Measurements from ENCODE around the gene PSTK. TPM values are rescaled to one million over a fixed set of nuclear protein-coding genes. Genes with fewer than 3 reads are reported as not detected.

Gene PSTK
- total RNA-seq, 1 experiment from 2014 or later = 4.4 TPM

DNA sequence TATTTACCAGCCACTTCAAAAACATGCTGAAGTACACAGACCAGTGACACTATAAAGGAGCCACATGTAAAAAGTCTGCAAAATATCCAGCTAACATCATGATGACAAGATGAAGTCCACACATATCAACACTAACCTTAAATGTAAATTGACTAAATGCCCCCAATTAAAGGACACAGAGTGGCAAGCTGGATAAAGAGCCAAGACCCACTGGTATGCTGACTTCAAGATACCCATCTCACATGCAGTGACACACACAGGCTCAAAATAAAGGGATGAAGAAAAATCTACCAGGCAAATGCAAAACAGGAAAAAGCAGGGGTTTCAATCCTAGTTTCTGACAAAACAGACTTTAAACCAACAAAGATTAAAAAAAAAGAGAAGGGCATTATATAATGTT, 13.3 kb upstream of the PSTK start:
- no peak overlapping the region for H3K9ac ChIP-seq (ENCODE audit: low read length)
- no peaks in the 10 kb centered on the region for H3K9me2 ChIP-seq (ENCODE audit: insufficient read depth)
- H3K27me3 ChIP-seq (ENCODE audit: insufficient read depth, low read length) = peaks cover 3% of the 10 kb centered on the region; the same call in 1 of the 2 replicates
- ChIA-PET POLR2A (no interaction called here), RAD21 (ENCODE audit: low non-redundant PET in 1 of 2, low total read pairs in 2 of 2, uncharacterized antibody in 2 of 2, unreplicated experiment in 2 of 2) (no interaction called here), CTCF (no interaction called here)
- H2AFZ ChIP-seq (ENCODE audit: low read depth, low read length, poor library complexity, severe bottlenecking) = no peak overlapping the region
- BruUV-seq (replicated peaks) = no TSS peak
- TF ChIP-seq ZFX (IDR thresholded peaks at IDR 0.05) (no peak), EGR1 (IDR thresholded peaks at IDR 0.05; ENCODE audit: low read depth) (no peak), YY1 (IDR thresholded peaks at IDR 0.05; ENCODE audit: extremely low read depth, insufficient replicate concordance, low read depth, low read length) (no peak), CBX3 (IDR thresholded peaks at IDR 0.05; ENCODE audit: low read depth) (no peak), POLR2A (IDR thresholded peaks at IDR 0.05; ENCODE audit: borderline replicate concordance, extremely low read depth, insufficient read depth, insufficient read length) (no peak), ZBTB33 (IDR thresholded peaks at IDR 0.05; ENCODE audit: extremely low read depth, insufficient replicate concordance, low read length) (no peak), CEBPB (IDR thresholded peaks at IDR 0.05; ENCODE audit: low read depth) (no peak), SRF (IDR thresholded peaks at IDR 0.05; ENCODE audit: low read depth) (no peak), EZH2 (IDR thresholded peaks at IDR 0.05) (no peak), ZNF274 (IDR thresholded peaks at IDR 0.05; ENCODE audit: low read depth, low read length) (no peak)
- H3K79me2 ChIP-seq (ENCODE audit: insufficient read depth, low read length) = no peaks in the 10 kb centered on the region
- DNase-seq (ENCODE audit: low read depth, low spot score) = no peak
- intact Hi-C loops (cut with micrococcal nuclease) = no loop called here
- H3K4me1 ChIP-seq (ENCODE audit: control insufficient read depth in 1 of 2, insufficient read depth in 2 of 2, low read length in 2 of 2) = no peaks in the 10 kb centered on the region
- no peak overlapping the region for H3K4me2 ChIP-seq (ENCODE audit: low read length)
- no peaks in the 10 kb centered on the region for H3K36me3 ChIP-seq (ENCODE audit: control insufficient read depth in 1 of 2, insufficient read depth in 2 of 2, low read length in 2 of 2)
- H4K20me1 ChIP-seq (ENCODE audit: insufficient read depth) = no peaks in the 10 kb centered on the region
- no peak overlapping the region for H3K4me3 ChIP-seq (replicated peaks in 1 of 2; ENCODE audit: low read depth in 1 of 2, low read length in 2 of 2)
- no peaks in the 10 kb centered on the region for H3K9me3 ChIP-seq (ENCODE audit: control insufficient read depth in 1 of 2, insufficient read depth in 1 of 2, low read depth in 1 of 2, low read length in 2 of 2)
- no peak for ATAC-seq
- no peak overlapping the region for H3K27ac ChIP-seq (ENCODE audit: low read depth, low read length)

- no peaks in the 10 kb centered on the region for H4K20me1 ChIP-seq (ENCODE audit: insufficient read depth)
- no peaks in the 10 kb centered on the region for H3K4me1 ChIP-seq (ENCODE audit: control insufficient read depth in 1 of 2, insufficient read depth in 2 of 2, low read length in 2 of 2)
- BruUV-seq (replicated peaks) = no TSS peak
- H3K4me3 ChIP-seq (replicated peaks in 1 of 2; ENCODE audit: low read depth in 1 of 2, low read length in 2 of 2) = no peak overlapping the region
- H3K9ac ChIP-seq (ENCODE audit: low read length) = no peak overlapping the region
- H3K79me2 ChIP-seq (ENCODE audit: insufficient read depth, low read length) = no peaks in the 10 kb centered on the region
- peaks cover 3% of the 10 kb centered on the region; the same call in 1 of the 2 replicates for H3K27me3 ChIP-seq (ENCODE audit: insufficient read depth, low read length)
- intact Hi-C loops (cut with micrococcal nuclease) = no loop called here
- H3K36me3 ChIP-seq (ENCODE audit: control insufficient read depth in 1 of 2, insufficient read depth in 2 of 2, low read length in 2 of 2) = no peaks in the 10 kb centered on the region
- RAD21 ChIA-PET (ENCODE audit: low non-redundant PET in 1 of 2, low total read pairs in 2 of 2, uncharacterized antibody in 2 of 2, unreplicated experiment in 2 of 2) = no interaction called here
- no peaks in the 10 kb centered on the region for H3K9me2 ChIP-seq (ENCODE audit: insufficient read depth)
- CTCF ChIA-PET = no interaction called here
- H2AFZ ChIP-seq (ENCODE audit: low read depth, low read length, poor library complexity, severe bottlenecking) = no peak overlapping the region
- no peak overlapping the region for H3K4me2 ChIP-seq (ENCODE audit: low read length)
- TF ChIP-seq SIN3A (IDR thresholded peaks at IDR 0.05; ENCODE audit: low read depth) = no peak
- TF ChIP-seq ZFX (IDR thresholded peaks at IDR 0.05) = no peak
- TF ChIP-seq ZNF274 (IDR thresholded peaks at IDR 0.05; ENCODE audit: low read depth, low read length) = no peak
- no peak for TF ChIP-seq POLR2AphosphoS5 (IDR thresholded peaks at IDR 0.05; ENCODE audit: low read depth, low read length)
- no peak for TF ChIP-seq FOSL1 (IDR thresholded peaks at IDR 0.05; ENCODE audit: low read depth)
- TF ChIP-seq, protein P1, sequence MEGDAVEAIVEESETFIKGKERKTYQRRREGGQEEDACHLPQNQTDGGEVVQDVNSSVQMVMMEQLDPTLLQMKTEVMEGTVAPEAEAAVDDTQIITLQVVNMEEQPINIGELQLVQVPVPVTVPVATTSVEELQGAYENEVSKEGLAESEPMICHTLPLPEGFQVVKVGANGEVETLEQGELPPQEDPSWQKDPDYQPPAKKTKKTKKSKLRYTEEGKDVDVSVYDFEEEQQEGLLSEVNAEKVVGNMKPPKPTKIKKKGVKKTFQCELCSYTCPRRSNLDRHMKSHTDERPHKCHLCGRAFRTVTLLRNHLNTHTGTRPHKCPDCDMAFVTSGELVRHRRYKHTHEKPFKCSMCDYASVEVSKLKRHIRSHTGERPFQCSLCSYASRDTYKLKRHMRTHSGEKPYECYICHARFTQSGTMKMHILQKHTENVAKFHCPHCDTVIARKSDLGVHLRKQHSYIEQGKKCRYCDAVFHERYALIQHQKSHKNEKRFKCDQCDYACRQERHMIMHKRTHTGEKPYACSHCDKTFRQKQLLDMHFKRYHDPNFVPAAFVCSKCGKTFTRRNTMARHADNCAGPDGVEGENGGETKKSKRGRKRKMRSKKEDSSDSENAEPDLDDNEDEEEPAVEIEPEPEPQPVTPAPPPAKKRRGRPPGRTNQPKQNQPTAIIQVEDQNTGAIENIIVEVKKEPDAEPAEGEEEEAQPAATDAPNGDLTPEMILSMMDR (IDR thresholded peaks at IDR 0.05 in 2 of 3, conservative IDR thresholded peaks at IDR 0.05 in 1 of 3; ENCODE audit: borderline replicate concordance in 1 of 3, insufficient read depth in 1 of 3, low read depth in 2 of 3, low read length in 2 of 3) = no peak
- TF ChIP-seq POLR2A (IDR thresholded peaks at IDR 0.05; ENCODE audit: borderline replicate concordance, extremely low read depth, insufficient read depth, insufficient read length) = no peak
- TF ChIP-seq CBX3 (IDR thresholded peaks at IDR 0.05; ENCODE audit: low read depth) = no peak
- TF ChIP-seq EZH2phosphoT487 (IDR thresholded peaks at IDR 0.05; ENCODE audit: borderline replicate concordance) = no peak
- no peak for DNase-seq (ENCODE audit: low read depth, low spot score)
- no peaks in the 10 kb centered on the region for H3K9me3 ChIP-seq (ENCODE audit: control insufficient read depth in 1 of 2, insufficient read depth in 1 of 2, low read depth in 1 of 2, low read length in 2 of 2)
- no peak overlapping the region for H3K27ac ChIP-seq (ENCODE audit: low read depth, low read length)
- no peak for ATAC-seq
- POLR2A ChIA-PET = no interaction called here
Observed at GRCh38 chr10:122968698-122969097, 11.5 kb upstream of the PSTK start.
